ENCODE measurements around the gene RGS6.

- TF ChIP-seq CTCF (IDR thresholded peaks at IDR 0.05): no peak
- no peak for TF ChIP-seq POLR2A (IDR thresholded peaks at IDR 0.05)
- no peak for TF ChIP-seq POLR2AphosphoS5 (IDR thresholded peaks at IDR 0.05)
Measured at GRCh38 chr14:72543341-72543740, 611.1 kb downstream of the RGS6 start.
